ENCODE measurements around the gene SESN1.

Gene SESN1

GRCh38 chr6:109013656-109014305 is 80.9 kb downstream of the SESN1 start:
- Histone ChIP-seq H3K27ac (ENCODE audit: poor library complexity, severe bottlenecking) (no peak overlapping the region), H3K4me3 (ENCODE audit: severe bottlenecking) (no peak overlapping the region), H3K4me1 (ENCODE audit: insufficient read depth, poor library complexity, severe bottlenecking) (peaks cover 14% of the 10 kb centered on the region), H3K27me3 (ENCODE audit: insufficient read depth, poor library complexity, severe bottlenecking) (no peaks in the 10 kb centered on the region), H3K9me3 (ENCODE audit: severe bottlenecking) (no peaks in the 10 kb centered on the region), H3K36me3 (ENCODE audit: low read depth) (no peaks in the 10 kb centered on the region)
- DNase-seq (ENCODE audit: low spot score), result no peak
- TF ChIP-seq CTCF (IDR thresholded peaks at IDR 0.05; ENCODE audit: poor library complexity, severe bottlenecking), result no peak
- no peak for ATAC-seq (ENCODE audit: low read depth)

- Histone ChIP-seq H3K9me3 (ENCODE audit: severe bottlenecking) (no peaks in the 10 kb centered on the region), H3K4me1 (ENCODE audit: insufficient read depth, poor library complexity, severe bottlenecking) (peaks cover 14% of the 10 kb centered on the region), H3K36me3 (ENCODE audit: low read depth) (0 out of 2 replicates have a peak, but pooled peaks cover 3% of the 10 kb centered on the region), H3K27ac (ENCODE audit: poor library complexity, severe bottlenecking) (no peak overlapping the region), H3K27me3 (ENCODE audit: insufficient read depth, poor library complexity, severe bottlenecking) (no peaks in the 10 kb centered on the region), H3K4me3 (ENCODE audit: severe bottlenecking) (no peak overlapping the region)
- ATAC-seq (ENCODE audit: low read depth) (no peak), DNase-seq (ENCODE audit: low spot score) (no peak)
- TF ChIP-seq CTCF (IDR thresholded peaks at IDR 0.05; ENCODE audit: poor library complexity, severe bottlenecking), result no peak
These were observed 83.9 kb downstream of the SESN1 start for GRCh38 chr6:109010705-109011102.

- H3K4me1 ChIP-seq (ENCODE audit: insufficient read depth, poor library complexity, severe bottlenecking), result peaks cover 8% of the 10 kb centered on the region
- H3K36me3 ChIP-seq (ENCODE audit: low read depth), result 0 out of 2 replicates have a peak, but pooled peaks cover 3% of the 10 kb centered on the region
- TF ChIP-seq CTCF (IDR thresholded peaks at IDR 0.05; ENCODE audit: poor library complexity, severe bottlenecking), result no peak
- no peaks in the 10 kb centered on the region for H3K27me3 ChIP-seq (ENCODE audit: insufficient read depth, poor library complexity, severe bottlenecking)
- DNase-seq (ENCODE audit: low spot score) (no peak), ATAC-seq (ENCODE audit: low read depth) (peak; percentile 2; the same call in 1 of the 3 replicates)
- H3K9me3 ChIP-seq (ENCODE audit: severe bottlenecking), result no peaks in the 10 kb centered on the region
- peak overlapping the region; percentile 54 for H3K27ac ChIP-seq (ENCODE audit: poor library complexity, severe bottlenecking)
- H3K4me3 ChIP-seq (ENCODE audit: severe bottlenecking), result peak overlapping the region; percentile 86
These were observed 84.5 kb downstream of the SESN1 start for GRCh38 chr6:109009962-109010704.

- Histone ChIP-seq H3K4me1 (ENCODE audit: insufficient read depth, poor library complexity, severe bottlenecking) (peaks cover 3% of the 10 kb centered on the region), H3K4me3 (ENCODE audit: severe bottlenecking) (peak overlapping the region; percentile 86), H3K27me3 (ENCODE audit: insufficient read depth, poor library complexity, severe bottlenecking) (no peaks in the 10 kb centered on the region), H3K9me3 (ENCODE audit: severe bottlenecking) (no peaks in the 10 kb centered on the region), H3K27ac (ENCODE audit: poor library complexity, severe bottlenecking) (peak overlapping the region; percentile 54), H3K36me3 (ENCODE audit: low read depth) (0 out of 2 replicates have a peak, but pooled peaks cover 3% of the 10 kb centered on the region)
- DNase-seq (ENCODE audit: low spot score), result peak; percentile 93
- TF ChIP-seq CTCF (IDR thresholded peaks at IDR 0.05; ENCODE audit: poor library complexity, severe bottlenecking), result no peak
- peak; percentile 89 for ATAC-seq (ENCODE audit: low read depth)
These were observed 85.2 kb downstream of the SESN1 start for GRCh38 chr6:109009236-109009961.

Measured in RWPE2 (cell line).